ENCODE measurements around the gene MAP3K14.

MAP3K14 gene

DNA sequence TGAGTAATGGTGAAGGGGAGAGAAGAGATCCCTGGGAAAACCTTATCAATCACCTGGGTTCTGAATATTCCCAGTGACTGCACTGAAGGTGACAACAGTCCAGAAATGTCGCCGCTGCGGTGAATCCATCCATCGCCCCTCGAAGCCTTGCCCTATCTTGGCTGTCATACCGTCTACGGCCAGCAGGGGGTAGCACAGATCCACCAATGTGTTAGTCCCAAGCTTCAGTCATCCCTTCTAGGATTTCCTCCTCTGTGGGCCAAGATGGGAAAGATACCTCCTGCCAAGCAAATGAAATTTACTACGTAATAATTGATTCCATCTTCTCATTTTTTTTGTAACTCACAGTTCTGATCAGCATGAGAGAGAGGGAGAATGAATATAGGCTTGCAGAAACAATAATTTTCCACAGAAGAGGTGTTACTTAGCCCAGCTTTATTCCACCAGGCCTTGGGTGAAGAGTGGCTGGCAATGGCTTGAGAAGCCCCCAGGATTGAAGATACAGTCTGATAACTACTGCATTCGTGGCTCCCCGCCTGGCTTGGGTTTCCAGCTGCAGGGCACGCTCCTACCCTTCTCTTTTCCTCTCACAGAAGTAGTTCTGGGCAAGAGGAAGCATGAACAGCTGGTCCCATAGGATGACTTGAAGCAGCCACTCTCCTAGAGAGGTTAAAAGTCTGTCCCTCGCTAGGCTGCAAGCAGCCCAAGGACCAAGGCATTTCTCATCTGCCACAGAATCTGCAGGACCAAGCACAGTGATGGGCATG lies 97.7 kb downstream of the MAP3K14 start:
- peak; percentile 52 for DNase-seq
